Hematopoietic multipotent progenitor cell treated with erythropoietin and hydrocortisone succinate and interleukin-3 and kit ligand, for 17 days (in vitro differentiated cells): ENCODE data around the gene ATXN1.
"Not testable (repeated sequence)": the region's sequence is repeated elsewhere in the genome, so short reads cannot be mapped to it uniquely, and the experiment has no call there.

Experiments used
- DNase-seq: peaks from one replicate; pipeline ENCODE4 v3.0.0-alpha.2; 2015; ENCODE audit warnings: low spot score

The ATXN1 gene

DNA sequence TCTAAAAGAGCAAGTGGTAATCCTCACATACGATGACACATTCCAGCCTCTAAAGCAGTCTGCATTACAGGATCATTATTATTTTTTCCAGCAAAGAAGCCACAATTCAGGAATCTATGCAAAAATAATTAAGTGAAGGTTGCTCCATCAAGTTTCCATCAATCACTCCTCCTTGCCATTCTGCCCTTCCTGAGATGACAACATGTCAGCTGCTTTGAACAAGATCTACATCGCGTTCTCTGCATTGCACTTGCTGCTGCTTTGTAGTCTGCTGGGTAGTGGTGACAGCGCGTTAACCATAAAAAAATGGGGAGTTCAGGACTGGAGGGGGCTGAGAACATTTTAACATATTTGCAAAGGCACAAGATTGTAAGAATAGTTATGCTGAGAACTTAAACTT, 375.2 kb downstream of the ATXN1 start:
- no peak for DNase-seq

DNA sequence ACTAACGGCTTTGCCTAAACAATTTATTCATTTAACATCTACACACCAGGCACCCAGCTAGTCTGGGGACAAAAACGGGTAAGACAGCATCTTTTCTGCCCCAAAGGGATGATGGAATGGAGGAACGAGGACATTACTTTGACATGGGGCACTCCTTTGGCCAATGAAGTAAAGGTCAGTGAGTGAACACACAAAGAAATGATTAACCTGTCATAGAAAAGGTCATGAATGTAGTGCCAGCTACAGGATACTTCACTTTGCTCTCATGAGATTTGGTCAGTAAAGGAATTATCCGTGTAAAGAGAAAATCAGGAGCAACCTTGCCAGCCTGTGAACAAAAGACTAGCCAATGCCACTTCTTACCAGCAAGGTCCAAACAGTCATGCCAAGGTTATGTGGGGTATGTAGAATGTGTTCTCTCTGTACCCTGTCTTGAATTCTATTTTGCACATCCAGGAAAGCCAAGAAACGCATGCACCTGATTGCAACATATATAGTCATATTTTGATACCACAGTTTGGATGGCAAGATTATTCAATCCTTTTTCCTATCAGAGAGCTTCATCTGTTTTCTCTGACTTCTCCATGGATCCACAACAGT, 377.6 kb downstream of the ATXN1 start:
- no peak for DNase-seq

DNA sequence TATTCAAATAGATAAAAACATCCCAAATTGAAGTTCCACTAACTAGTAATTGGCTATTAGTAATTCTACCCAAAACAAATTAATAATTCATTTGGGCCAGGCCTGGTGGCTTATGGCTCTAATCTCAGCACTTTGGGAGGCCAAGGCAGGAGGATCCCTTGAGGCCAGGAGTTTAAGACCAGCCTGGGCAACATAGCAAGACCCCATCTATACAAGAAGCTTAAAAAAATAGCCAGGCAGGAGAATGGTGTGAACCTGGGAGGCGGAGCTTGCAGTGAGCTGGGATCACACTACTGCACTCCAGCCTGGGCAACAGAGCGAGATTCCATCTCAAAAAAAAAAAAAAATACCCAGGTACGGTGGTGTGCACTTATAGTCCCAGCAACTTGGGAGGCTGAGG, 379.3 kb downstream of the ATXN1 start:
- not testable (repeated sequence) for DNase-seq

DNA sequence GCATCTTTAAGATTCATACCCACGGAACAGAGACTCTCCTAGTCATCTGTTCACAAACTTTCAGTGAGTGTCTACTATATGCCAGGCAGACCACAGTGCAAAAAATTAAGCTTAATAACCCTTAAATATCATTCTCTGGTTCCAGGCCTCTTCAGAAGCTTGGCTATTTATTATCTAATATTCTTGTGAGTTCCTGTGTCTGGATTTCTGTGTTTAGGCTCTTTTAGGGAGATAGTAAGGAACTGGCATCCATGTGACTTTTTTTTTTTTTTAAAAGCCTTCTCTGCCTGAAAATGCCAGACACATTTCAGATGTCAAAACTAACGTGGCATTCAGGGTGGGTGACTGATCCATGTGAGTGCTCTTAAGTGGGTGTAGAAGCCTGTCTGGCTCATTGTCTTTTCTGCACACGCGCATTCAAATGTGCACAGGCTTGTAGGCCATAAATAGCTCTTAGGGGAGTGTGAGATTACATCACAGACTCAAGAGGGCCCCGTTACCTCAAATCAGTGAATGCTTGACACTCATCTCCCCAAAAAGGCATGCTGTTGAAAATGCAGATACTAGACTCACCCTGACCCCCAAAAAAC, 380.9 kb downstream of the ATXN1 start:
- DNase-seq = no peak

DNA sequence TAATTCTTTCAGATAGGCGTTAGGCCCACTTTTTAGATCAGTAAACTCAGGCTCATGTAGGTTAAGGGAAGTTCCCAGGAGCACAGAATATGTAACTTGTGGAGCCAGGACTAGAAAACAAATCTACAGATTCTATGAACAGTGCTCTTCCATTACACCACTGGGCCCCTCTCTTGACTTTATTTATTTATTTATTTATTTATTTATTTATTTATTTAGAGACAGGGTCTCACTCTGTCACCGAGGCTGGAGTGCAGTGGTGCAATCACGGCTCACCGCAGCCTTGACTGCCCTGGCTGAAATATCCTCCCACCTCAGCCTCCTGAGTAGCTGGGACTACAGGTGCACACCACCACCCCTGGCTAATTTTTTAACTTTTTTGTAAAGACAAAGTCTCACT, 382.9 kb downstream of the ATXN1 start:
- DNase-seq = not testable (repeated sequence)

DNA sequence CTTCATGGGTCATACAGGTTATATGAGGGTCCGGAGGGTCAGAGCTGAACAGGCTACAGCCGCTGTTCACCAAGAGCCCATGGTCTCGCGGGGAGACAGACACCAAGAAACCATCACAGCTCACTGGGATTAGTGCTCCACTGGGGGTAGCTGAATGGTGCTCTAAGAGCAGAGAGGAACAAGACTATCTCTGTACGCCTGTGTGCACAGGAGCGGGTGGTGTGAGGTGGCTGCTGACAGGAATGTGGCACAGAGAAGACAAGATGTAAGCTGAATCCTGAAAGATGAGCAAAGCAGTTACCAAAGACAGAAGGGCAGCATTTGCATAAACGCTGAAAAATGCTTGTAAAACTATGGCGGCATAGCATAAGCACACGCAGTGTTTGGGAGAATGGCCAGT, 383.8 kb downstream of the ATXN1 start:
- no peak for DNase-seq

DNA sequence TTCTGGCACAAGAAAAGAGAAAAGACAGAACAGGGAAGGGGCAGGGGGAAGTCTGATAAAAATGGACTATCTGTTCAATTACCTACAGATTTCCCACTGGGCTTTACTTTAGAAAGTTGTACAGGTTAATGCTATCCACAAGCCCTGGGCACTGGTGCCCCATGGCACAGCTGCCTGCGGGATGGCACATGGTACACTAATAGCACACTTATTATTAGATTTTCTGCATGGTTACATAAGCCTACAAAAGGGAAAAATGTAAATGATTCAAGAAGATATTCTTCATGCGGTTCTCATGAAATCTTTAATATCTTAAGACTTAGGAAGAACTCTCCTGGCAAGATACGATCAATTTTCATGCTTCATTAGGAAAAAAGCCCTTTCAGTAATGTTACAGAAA, 385.4 kb downstream of the ATXN1 start:
- no peak for DNase-seq

DNA sequence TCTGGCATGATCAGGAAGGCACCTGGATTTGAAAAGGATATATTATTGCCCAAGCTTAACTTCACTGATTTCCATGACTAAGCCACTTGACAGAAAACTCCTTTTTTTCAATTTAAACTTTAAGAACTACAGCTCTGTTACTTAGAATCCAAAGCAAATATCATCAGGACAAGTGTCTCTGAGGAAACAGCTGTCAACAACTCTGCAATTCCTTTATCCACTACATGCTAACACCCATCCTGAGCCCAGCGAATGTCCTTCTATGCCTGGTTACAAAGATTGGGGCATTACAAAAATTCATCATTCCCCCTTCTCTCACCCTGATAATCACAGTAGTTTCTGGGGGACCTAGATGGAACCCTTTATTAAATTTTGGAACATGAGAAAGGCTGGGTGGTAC, 386.1 kb downstream of the ATXN1 start:
- no peak for DNase-seq

DNA sequence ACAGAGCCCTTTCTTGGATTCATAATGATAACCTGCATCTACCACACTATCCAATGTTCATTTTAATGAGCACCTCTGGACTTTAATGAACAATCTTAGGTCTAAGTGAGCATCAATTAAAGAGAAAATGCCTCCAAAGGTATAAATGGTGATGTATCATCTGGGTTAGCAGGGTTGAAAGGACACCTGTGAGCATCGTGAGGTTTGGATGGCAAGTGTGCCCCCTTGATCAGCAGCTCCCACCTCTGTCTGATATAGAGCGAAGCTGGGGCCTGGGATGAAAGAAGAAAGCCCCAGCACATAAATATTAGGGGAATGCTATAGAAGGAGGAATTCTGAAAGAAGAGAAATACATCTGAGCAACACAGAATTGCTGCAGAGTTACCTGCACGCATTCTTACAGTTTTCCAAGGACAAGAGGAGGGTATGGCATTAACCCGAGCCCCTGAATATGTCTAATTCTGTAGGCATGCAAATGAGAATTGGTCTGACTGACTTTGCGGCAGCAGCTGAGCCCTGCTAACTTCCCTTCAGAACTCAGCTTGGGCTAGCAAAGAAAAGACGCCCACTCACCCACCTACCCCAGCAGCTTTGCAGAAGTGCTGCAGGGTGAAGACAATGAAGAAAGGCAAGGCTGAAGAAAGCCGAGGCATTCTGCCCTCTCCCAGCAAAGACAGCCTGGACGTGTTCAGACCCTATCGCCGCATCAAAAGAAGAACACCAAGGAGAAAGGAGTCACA, 386.6 kb downstream of the ATXN1 start:
- DNase-seq = no peak

DNA sequence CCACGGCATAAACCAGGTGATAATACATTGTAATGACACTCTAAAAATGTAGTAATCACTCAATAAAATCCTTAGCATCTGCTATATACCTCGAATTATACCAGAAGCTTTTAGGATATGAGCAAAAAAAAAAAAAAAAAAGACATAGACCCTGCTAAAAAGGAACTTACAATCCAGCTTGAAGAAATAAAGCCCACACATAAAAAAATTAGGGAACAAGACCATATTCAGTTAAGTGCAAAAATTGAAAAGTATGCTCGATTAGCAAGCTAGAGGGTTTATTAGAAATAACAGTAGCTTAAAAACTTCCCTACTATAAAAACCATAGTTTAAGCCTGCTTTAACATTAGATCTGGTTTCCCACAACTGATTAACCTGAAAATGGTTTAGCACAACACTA, 387.2 kb downstream of the ATXN1 start:
- DNase-seq = no peak

DNA sequence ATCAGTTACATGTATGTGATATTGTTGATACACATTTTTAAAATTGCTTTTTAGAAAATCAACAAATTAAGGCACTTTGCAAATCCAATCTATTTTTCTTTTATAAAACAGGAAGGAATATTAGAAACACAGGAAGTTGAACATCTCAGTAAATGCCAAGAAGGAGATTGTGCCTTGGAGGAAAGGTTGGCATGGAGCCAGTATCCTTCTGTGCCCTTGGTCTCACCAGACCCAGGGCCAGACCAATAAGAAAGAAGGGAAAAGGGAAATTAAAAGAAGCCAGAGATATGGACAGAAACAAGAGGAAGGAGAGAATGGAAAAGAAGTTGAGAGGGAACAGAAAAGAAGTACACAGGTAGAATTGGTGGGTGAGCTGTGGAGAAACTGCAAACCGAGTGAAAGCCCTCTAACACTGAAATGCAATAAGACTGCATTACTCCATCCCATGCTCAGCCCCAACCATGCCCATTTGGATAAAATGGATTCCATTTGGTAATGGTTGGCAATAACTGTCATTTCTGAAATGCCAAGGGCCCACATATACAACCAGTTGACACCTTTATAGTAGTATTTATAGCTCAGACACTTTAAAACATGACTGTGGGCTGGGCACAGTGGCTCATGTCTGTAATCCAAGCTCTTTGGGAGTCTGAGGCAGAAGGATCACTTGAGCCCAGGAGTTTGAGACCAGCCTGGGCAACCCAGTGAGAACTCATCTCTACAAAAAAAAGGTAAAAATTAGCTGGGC, 389.1 kb downstream of the ATXN1 start:
- DNase-seq = no peak

DNA sequence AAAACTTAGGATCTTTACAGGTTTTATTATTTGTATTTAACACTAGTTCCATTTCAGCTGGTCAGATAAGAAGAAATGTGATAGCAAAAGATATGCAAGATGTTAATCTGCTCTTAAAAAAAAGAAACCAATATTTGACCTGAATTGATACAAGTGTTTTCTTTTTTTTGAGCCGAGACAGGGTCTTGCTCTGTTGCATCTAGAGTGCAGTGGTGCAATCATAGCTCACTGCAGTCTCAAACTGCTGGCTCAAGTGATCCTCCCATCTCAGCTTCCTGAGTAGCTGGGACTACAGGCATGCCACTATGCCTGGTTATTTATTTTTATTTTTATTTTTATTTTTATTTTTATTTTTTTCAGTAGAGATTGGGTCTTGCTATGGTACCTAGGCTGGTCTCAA, 389.9 kb downstream of the ATXN1 start:
- no peak for DNase-seq

DNA sequence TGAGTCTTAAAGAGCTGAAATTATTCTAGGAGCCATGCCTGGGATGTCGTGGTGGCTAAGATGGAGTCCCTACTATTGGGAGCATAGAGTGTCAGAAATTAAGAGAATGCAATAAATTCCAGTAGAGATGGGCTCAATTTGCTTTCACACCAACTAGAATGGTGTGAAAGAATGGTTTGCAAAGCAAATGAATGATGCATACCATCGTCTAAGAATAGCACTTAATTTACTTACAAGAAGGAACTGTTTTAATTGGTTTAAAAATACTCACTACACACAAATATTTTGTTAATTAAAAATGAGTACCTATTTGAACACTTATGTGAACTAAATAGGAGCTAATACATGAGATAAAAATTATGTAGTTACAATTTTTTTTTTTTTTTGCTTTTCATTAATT, 390.3 kb downstream of the ATXN1 start:
- DNase-seq = no peak

DNA sequence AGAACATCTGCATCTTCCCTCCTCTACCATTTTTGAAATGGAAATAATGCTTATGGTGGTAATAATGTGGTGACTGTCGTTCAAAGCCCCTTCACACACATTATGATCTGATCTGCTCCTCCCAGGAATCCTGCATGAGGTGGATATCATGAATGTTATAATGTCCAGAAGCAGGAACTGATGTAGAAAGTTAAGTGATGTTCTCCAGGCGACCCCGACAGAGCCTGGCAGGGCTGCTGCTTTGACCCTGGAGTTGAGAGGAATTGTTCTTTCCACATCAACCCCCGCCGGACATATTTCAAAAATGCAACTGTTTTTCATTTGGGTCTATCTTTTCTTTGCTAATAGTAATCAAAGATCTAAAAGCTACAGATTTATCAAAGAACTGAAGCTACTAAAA, 391.3 kb downstream of the ATXN1 start:
- DNase-seq = no peak

DNA sequence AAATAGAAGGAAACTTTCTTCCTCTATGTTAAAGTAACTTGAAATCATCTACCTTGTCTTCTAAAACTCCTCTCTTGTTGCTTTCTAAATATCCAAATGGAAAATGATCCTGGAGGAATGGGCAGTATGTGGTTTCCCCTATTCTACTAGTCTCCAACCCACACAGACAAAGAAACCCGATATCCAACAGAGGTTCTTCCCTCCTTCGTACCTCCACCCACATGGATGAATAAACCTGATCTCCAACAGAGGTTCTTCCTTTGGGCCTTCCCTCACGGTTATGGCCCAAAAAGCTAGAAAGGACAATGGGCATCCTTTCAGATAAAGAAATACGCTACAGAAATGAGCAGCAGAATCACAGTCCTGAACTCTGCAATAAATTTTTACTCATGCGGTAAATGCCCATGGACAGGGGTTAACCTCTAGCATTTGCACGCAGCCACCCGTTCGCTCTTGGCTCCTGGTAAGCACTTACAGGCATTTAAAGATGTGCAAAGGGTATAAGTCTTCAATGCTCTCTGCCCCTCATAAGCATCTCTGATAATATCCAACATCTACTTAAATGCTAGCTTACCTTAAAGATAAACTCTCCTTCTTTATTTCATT, 392.0 kb downstream of the ATXN1 start:
- no peak for DNase-seq

DNA sequence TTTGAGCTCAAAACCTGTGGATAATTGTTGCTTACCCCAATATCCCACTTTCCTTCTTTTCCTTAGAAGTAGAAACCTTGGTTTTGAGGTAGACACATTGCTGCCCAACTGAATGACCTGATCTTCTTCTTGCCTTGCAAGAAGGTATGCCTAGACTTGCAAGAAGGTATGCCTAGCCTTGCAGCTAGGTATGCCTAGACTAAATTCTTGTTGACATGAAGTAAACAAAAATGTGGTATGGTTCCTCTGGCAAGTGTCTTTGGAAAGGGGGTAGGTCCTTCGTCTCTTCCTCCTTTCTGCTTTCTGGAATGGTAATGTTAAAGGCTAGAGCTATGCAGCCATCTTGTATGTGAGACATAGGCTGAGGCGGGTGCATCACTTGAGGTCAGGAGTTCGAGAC, 393.7 kb downstream of the ATXN1 start:
- no peak for DNase-seq

DNA sequence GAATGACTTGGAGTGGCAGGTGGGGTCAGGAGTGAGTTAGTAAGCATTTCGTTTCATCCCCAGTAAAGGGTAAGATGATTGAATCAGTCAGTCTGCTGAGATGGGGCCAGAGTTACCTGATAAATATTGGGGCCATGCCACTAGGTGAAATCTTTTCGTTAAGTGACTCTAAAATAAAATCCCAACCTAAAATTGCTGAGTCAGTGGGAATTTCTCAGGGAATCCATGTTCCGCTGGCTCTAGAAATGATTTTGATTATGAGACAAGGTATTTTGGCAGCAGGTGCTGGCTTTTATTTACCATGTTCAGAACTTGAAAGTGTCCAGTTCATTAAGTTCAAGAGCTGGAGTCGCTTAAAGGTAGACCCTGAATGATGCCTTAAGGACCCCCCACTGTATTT, 397.5 kb downstream of the ATXN1 start:
- no peak for DNase-seq

DNA sequence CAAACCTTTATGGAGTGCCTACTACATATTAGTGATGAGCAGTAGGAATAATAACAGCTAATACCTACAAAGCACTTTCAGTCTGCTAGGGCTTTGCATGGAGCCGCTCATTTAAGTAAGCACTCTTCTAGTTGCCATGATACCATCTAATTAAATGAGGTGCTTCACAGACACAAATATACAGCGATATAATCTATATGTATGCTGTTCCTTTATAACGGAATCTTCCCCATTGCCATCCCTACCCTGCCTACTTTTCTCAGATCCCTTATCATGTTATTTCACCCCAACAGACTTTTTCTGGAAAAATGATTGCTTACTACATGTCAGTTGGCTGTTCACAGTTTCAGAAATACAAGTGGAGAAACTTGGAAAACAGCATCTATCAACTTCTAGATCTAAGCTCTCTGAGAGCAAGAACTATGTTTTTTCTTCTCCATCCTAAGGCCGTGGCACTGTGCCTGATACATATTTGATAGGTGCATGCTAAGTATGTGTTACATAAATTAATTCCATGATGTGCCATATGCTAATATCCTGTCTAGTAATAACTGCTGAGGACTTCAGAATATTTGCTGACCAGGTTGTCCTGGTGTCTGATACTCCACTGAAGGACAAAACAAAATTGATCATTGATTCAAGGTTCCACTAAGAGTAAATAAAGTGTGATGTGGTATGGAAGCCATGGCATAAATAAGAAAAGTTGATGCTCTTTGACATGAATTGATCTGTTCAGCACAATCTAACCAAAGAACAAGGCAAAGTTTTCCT, 398.3 kb downstream of the ATXN1 start:
- DNase-seq = no peak

DNA sequence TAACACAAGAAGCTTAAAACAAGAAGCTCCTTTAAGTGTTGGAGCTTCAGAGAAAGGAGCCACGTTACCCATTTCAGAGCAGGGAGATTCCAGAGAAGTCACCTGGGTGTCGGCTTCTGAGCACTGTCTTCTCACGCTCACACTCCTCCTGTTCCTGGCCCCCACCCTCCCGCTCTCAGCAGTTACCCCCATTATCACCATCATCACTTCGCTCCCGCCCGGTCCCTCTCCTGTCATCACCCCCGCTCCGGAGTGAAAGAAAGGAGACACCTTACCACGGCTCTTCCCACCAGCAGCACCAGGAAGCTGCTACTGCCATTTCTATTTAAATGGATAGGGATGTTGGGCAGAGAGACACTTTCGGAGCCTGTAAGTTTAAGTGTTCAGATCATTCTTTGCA, 399.0 kb downstream of the ATXN1 start:
- DNase-seq = no peak

DNA sequence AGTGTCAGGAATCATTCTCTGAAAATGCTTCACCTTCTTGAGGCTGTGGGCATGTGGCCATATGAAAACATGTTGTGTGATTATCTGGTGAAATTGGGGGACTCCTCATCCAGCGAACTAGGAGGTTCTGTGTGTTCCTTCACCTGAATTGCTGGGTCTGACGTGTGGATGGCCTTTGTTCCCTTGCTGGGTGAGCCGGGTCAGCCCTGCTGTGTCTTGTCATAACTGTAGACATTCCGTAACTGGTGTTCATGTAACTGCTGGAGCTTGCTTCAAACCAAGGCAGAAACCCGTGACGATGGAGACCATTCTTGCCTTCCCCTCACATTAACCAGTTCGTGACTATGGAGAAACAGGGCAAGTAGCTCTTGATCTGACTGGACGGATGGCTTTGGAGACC, 399.4 kb downstream of the ATXN1 start:
- no peak for DNase-seq

DNA sequence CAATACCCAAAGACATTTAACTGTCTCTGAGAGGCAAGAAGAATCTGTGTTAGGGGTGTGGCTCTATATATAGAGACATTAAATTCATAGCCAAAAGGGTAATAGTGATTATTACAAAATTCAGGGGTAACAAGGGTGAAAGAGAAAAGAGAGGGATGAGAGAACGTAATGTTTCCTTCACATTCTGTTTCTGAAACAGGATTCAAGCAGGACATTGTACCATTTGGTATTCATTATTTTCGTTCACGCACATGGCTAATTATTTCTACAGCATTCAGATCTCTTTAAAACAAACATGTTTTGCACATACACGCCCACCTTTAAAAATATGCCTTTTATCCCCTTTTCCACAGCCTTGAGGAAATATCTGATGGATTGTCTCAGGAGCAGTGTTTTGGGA, 400.1 kb downstream of the ATXN1 start:
- DNase-seq = no peak

DNA sequence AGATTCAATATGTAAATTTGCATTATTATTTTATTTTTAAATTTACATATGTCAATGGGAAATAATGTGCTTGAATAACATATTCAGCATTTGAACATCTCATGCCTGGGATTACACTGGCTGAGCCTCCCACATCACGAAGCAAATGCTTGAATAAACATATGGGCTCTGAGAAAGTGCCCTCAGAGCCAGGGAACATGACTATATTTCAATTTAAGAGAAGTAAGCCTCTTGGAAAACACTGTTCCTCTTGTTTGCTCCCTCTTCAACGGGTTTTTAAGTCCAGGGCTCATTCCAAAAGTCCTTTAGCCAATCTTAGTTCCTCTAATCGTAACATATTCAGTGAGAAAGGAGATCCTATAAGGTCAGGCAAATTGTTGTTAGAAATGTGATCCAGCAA, 400.9 kb downstream of the ATXN1 start:
- DNase-seq = no peak
